Glomerular visceral epithelial cell (primary cell): Measurements from ENCODE around the gene PYURF.

Experiments
- DNase-seq: peaks from one replicate; pipeline ENCODE4 v3.0.0-alpha.2; 2016; ENCODE audit errors: extremely low spot score

The PYURF gene, protein sequence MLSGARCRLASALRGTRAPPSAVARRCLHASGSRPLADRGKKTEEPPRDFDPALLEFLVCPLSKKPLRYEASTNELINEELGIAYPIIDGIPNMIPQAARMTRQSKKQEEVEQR

GRCh38 chr4:88523325-88524129 is at the start of gene PYURF:
Gene PYURF, minus strand, starts transcription at chr4:88523776. Its CDS starts 76 bp downstream, at chr4:88523700.
- DNase-seq = peak; percentile 94

DNA sequence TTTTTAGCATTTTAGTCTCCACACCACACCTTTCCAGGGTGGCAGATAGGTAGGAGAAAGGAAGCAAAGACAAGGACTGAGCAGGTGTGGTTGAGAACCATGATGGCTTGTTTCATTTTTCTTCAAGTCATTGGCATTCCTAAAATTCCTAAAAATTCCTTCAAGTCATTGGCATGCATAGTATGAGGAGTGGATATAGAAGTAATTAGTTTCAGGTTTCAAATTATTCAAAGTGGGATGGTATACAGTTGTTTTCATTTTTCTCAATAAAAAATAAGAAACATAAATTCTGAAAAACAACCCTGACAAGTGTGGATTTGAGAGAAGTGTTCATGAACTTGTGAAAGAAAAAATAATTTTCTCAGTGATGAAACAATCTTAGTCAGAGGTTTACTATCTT is 46.4 kb upstream of the PYURF start:
- DNase-seq = no peak

GRCh38 chr4:88567591-88567990 is 44.0 kb upstream of the PYURF start:
- no peak for DNase-seq

DNA sequence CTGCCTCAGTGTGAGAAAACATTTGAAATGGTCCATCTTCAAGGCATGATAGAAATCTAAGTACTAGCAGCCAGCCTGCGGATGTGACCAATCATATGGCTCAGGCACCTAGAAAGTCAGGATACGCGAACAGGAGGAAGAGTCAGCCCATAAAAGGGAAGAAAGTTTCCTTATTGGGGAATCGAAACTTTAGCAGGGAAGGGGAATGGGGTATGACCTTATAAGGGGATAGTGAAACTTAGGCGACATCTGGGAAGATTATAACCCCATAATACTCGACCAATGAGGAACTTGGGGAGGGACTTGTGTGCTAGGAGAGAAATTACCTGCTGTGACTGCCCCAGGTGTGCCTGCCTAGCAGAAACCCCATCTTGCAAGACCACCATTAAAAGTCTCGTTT is 26.2 kb upstream of the PYURF start:
- no peak for DNase-seq

DNA sequence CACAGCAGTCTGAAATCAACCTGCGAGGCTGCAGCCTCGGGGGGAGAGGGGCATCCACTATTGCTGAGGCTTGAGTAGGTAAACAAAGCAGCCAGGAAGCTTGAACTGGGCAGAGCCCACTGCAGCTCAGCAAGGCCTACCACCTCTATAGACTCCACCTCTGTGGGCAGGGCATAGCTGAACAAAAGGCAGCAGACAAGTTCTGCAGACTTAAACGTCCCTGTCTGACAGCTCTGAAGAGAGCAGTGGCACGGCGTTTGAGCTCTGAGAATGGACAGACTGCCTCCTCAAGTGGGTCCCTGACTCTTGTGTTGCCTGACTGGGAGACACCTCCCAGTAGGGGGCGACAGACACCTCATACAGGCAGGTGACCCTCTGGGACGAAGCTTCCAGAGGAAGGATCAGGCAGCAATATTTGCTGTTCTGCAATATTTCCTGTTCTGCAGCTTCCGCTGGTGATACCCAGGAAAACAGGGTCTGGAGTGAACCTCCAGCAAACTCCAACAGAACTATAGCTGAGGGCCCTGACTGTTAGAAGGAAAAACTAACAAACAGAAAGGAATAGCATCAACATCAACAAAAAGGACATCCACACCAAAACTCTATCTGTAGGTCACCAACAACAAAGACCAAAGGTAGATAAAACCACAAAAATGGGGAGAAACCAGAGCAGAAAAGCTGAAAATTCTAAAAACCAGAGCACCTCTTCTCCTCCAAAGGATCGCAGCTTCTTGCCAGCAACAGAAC is 15.9 kb upstream of the PYURF start:
- peak; percentile 50 for DNase-seq

- DNase-seq = no peak
Measured at GRCh38 chr4:88537709-88538108, 14.1 kb upstream of the PYURF start.

DNA sequence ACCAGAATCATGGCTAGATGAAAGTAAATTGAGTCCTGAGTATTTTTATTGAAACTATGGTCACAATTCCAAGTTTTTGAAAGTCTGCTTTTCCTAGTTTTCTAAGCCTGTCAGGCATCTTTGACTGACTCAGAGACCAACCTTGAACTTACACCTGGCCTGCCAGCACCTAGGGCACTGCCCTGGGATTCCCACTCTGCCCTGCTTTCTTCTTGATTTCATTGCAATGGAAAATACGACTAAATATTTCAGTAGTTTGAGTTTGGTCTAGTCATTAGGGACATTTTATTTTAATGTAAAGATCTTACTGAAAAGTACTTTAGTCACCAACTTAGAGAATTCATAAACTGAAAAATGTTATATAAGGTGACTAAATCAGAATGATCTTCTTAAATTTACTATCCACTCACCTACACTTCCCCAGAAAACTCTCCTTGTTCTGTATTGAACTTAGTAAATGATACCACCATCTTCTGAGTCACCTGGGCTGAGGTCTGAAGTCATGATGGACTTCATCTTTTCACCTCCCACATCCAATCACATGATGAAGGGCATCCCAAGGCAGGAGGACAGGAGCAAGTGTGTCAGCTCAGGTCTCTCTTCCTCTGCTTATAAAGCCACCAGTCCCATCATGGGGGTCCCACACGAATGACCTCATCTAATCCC is 11.6 kb upstream of the PYURF start:
- no peak for DNase-seq

DNA sequence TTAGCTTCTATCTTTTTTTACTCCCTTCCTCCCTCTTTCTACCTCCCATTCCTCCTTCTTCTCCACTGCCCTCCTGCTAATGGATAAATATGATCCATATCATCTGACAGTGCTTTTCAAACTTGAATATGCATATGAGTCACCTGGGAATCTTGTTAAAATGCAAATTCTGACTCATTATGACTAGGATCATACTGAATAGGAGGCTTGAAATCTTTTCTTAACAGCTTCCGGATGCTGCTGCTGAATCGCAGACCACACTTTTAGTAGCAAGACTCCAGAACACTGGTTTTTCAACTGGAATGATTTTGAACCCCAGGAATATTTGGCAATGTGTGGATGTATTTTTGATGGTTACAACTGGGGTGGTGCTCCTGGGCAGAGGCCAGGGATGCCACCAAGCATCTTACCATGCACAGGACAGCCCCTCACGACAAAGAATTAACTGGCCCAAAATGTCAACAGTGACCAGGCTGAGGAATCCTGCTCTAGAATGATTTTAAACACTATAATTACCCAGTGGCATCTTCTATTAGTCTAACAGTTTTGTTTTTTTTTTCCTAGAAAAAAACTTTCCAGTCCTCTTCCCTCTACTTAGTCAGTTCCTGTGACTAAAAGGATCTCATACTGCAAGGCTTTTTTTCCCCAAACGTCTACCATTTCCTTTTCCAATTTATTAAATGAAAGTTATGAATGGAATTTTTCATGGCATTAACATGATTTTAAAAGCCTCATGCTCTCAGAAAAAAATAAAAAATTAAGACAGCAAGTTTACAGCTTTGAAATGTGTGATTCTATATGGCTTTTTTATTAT is 10.6 kb upstream of the PYURF start:
- DNase-seq = peak; percentile 33

DNA sequence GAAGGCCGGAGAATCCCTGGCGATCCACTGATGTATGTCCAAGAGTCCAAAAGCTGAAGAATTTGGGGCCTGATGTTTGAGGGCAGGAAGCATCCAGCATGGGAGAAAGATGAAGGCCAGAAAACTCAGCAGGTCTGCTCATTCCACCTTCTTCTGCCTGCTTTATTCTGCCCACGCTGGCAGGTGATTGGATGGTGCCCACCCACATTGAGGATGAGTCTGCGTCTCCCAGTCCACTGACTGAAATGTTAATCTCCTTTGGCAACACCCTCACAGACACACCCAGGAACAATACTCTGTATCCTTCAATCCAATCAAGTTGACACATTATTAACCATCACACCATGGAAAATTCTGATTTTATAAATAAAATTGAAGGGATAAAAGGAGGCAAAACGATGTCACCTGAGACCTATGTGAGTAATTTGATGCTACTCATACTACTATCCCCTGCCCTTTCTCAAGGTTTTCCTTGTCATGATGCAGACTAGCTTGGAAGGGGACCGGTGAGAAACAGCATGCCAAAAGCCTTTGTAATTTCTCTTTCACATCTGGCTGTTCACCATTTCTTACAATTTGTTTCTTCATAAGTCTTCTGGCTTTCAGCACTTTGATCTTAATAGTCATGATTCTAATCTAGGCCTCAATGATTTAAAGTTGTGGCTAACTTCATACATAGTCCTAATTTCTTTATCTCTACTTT is 9.7 kb upstream of the PYURF start:
- no peak for DNase-seq

GRCh38 chr4:88531549-88531948 is 8.0 kb upstream of the PYURF start:
- no peak for DNase-seq

GRCh38 chr4:88528861-88529260 is 5.3 kb upstream of the PYURF start:
- no peak for DNase-seq

GRCh38 chr4:88527787-88528186 is 4.2 kb upstream of the PYURF start:
- DNase-seq = no peak

DNA sequence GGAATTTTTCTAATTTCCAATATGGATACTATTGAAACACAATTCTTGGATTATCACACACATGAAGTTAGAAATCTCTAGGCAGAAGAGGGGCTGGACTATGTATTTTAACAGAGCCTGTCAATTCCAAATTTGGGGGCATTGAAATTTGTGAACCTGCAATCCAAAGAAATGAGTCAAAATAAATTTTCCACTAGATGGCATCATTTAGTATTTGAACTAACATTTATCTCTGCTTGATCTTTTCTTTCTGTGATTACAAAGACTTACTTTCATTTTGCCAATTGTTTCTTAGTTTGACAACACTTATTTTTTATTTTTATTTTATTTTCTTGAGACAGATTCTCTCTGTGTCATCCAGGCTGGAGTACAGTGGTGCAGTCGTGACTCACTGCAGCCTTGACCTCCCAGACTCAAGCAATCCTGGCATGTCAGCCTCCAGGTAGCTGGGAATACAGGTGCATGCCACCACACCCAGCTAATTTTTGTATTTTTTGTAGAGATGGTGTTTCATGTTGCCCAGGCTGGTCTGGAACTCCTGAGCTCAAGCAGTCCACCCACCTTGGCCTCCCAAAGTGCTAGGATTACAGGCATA is 2.7 kb upstream of the PYURF start:
- no peak for DNase-seq

DNA sequence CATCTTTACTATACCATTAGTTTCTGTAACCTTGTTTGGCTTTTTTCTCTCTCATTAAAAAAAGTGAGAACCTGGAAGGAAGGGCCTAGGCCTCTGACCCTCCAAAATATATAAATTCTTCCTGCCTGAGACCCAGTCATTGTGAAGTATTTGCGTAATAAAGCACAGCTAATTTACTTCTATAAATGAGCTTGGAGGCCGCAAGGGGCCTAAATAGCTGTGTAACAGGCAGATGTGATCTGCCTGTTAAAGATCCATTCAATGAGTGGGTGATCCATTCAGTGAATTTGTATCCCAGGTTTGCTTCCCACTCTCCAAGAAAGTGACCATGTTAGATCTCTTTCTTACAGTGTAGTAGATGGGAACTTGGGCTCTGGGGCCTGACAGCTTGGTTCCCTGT is 595 bp upstream of the PYURF start:
- DNase-seq = peak; percentile 8

DNA sequence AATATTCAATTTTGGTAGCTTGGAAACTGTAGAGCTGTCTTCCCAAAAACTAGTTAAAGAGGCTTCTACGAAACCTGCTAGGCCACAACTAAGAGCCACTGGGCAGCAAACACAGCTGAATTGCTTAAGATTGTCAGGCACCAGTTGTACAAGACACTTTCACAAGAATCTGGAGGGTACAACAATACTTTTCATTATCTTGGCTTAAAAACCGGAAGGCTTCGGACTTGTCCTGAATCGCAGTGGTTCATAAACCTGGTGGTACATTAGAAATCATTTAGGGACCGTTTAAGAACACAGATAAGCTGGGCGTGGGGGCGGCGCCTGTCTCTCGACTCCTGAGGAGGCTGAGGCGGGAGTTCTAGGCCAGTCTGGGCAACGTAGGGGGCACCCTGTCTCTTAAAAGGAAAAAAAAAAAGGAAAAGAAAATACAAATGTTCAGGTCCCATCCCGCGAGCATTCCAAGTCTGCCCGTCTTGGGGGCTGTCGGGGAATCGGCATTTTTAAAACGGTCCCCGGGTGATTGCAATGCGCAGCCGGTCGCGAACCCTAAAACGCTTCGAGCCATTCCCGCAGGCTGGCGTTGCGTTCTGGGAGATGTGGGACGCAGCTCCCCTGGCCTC is 763 bp downstream of the PYURF start:
- peak; percentile 37 for DNase-seq

GRCh38 chr4:88518911-88519310 is 4.7 kb downstream of the PYURF start:
- DNase-seq = no peak

DNA sequence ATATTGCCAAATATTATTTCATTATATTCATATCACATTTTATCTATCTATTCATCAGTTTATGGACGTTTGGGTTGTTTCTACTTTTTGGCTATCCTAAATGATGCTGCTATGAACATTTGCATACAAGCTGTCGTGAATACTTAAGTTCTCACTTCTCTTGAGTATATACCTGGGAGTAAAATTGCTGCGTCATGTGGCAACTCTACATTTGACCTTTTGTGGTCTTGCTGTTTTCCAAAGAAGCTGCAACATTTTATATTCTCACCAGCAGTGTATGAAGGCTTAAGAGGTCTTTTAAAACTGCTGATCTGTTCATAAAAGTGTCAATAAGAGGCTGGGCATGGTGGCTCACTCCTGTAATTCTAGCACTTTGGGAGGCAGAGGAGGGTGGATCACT is 5.8 kb downstream of the PYURF start:
- DNase-seq = no peak

GRCh38 chr4:88516746-88517145 is 6.8 kb downstream of the PYURF start:
- DNase-seq = no peak

- DNase-seq = no peak
Measured at GRCh38 chr4:88514557-88515511, 8.7 kb downstream of the PYURF start.
